ENCODE results near the gene MTFR2.

The MTFR2 gene

GRCh38 chr6:136249811-136250685 is at the start of gene MTFR2:
TSS of gene MTFR2 (minus strand) at chr6:136250311. CDS start at chr6:136249099, 1,212 bp downstream.
- TF ChIP-seq CTCF (IDR thresholded peaks at IDR 0.05; ENCODE audit: insufficient read depth, low read length, missing control alignments), result no peak
- POLR2A ChIA-PET, result interaction anchor here (0.6 to 1.7 kb wide), 4 partner anchors 24 to 752 kb away, joined by 3 to 11 read pairs (median 4); partner anchors contain the start of gene BCLAF1
- CTCF ChIA-PET, result interaction anchor here (0.8 to 1.5 kb wide), 7 partner anchors 11 to 744 kb away, joined by 3 to 5 read pairs (median 3); no protein-coding TSS in a partner anchor
- peak within 1 kb of the TSS; percentile 96 for H3K4me3 ChIP-seq (ENCODE audit: low read depth, low read length)
- DNase-seq (ENCODE audit: low read depth, low spot score), result peak; percentile 95

GRCh38 chr6:136294621-136295020 is 44.5 kb upstream of the MTFR2 start:
- no peak overlapping the region for H3K4me3 ChIP-seq (ENCODE audit: low read depth, low read length)
- ChIA-PET POLR2A (no interaction called here), CTCF (no interaction called here)
- DNase-seq (ENCODE audit: low read depth, low spot score), result no peak
- no peak for TF ChIP-seq CTCF (IDR thresholded peaks at IDR 0.05; ENCODE audit: insufficient read depth, low read length, missing control alignments)

- CTCF ChIA-PET, result interaction anchor here (1.0 to 1.4 kb wide), 4 partner anchors 11 to 784 kb away, joined by 3 to 6 read pairs (median 3); no protein-coding TSS in a partner anchor
- POLR2A ChIA-PET, result interaction anchor here (1.3 to 2.8 kb wide), 4 partner anchors 9 to 792 kb away, joined by 3 to 11 read pairs (median 5); partner anchors contain the start of gene MTFR2
- no peak for TF ChIP-seq CTCF (IDR thresholded peaks at IDR 0.05; ENCODE audit: insufficient read depth, low read length, missing control alignments)
- DNase-seq (ENCODE audit: low read depth, low spot score), result peak; percentile 55
- peak overlapping the region; percentile 67 for H3K4me3 ChIP-seq (ENCODE audit: low read depth, low read length)
Observed at GRCh38 chr6:136290410-136291010, 40.4 kb upstream of the MTFR2 start.

GRCh38 chr6:136289579-136290409 is 39.7 kb upstream of the MTFR2 start, which contains the start of gene BCLAF1:
TSS of gene BCLAF1 (minus strand) at chr6:136289846. CDS start at chr6:136279866, 9,980 bp downstream.
- POLR2A ChIA-PET, result interaction anchor here (0.7 to 2.8 kb wide), 8 partner anchors 8 to 805 kb away, joined by 3 to 11 read pairs (median 3); partner anchors contain the start of genes MAP3K5 and MTFR2
- CTCF ChIA-PET, result interaction anchor here (1.0 to 1.5 kb wide), 5 partner anchors 11 to 783 kb away, joined by 3 to 6 read pairs (median 3); partner anchors contain the start of gene MAP3K5
- TF ChIP-seq CTCF (IDR thresholded peaks at IDR 0.05; ENCODE audit: insufficient read depth, low read length, missing control alignments), result no peak
- peak; percentile 96 for DNase-seq (ENCODE audit: low read depth, low spot score)
- peak within 1 kb of the TSS; percentile 75 for H3K4me3 ChIP-seq (ENCODE audit: low read depth, low read length)

- CTCF ChIA-PET, result interaction anchor here (1.0 to 1.5 kb wide), 5 partner anchors 12 to 503 kb away, joined by 3 to 6 read pairs (median 4); partner anchors contain the start of gene MAP3K5
- TF ChIP-seq CTCF (IDR thresholded peaks at IDR 0.05; ENCODE audit: insufficient read depth, low read length, missing control alignments), result no peak
- peak; percentile 37 for DNase-seq (ENCODE audit: low read depth, low spot score)
- peak overlapping the region; percentile 75 for H3K4me3 ChIP-seq (ENCODE audit: low read depth, low read length)
- POLR2A ChIA-PET, result interaction anchor here (0.7 to 2.8 kb wide), 7 partner anchors 8 to 804 kb away, joined by 3 to 11 read pairs (median 3); partner anchors contain the start of genes MAP3K5 and MTFR2
Observed at GRCh38 chr6:136289327-136289578, 39.1 kb upstream of the MTFR2 start.

Data from AG04449 (cell line).